Umbilical cord (tissue), 2 donors: ENCODE results near the gene ARAP1. TPM values are rescaled to one million over a fixed set of nuclear protein-coding genes. Genes with fewer than 3 reads are reported as not detected.
A peak's percentile ranks its signal among the peaks of the same experiment; 100 is the strongest.

Source experiments
- DNase-seq: peaks from one replicate; pipeline ENCODE4 v3.0.0-alpha.2; 2015; ENCODE audit warnings: low spot score
- total RNA-seq: library from RNA; depleted of rRNA; stranded (reverse); fragments of >200 nt; gene quantifications from one replicate; pipeline ENCODE4 v1.2.3, GENCODE V29; 2014; ENCODE audit warnings: low replicate concordance; ENCODE audit not compliant: insufficient read depth

Gene ARAP1
- total RNA-seq, 1 donor from 2014 or later: 115 TPM

DNA sequence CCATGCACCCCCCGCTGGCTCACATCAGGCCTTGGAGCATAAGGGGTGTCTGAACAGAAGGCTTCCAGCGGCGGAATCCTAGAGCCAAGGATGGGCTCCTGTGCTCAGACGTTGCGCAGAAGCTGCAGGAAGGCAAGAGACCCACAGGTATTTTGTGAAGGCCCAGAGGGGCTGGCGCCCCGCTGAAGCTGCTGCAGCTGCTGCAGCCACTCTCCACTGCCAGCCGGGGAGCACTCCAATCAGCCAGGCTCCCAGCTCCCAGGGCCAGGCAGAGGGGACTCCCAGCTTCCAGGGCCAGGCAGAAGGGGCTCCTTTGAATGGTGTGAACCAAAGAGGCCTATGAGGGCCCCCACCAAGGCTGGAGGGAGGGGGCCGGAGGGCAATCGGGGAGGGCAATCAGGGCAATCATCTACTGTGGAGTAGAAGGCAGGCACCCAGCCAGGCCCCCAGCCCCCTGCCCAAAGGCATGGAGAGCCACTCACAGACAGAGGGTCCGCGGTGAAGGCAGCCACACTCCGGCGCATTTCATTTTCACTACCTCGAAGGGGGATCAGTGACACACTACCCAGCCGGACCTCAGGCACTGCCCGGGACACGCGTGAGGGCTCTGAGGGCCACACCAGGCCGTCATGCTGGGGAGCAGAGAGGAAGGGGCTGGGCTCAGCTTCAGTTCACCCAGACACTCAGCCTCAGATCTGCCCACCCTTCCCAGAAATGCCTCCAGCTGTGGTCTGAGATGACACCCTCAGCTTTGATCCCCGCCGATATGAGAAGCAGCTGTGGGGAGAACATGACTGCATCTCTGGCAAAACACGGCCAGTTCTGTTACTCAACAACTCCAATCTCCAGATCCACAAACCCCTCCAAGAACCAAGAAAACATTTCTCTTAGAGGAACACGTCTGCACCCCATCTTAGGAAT, 66.4 kb downstream of the ARAP1 start:
- DNase-seq: peak; percentile 92

DNA sequence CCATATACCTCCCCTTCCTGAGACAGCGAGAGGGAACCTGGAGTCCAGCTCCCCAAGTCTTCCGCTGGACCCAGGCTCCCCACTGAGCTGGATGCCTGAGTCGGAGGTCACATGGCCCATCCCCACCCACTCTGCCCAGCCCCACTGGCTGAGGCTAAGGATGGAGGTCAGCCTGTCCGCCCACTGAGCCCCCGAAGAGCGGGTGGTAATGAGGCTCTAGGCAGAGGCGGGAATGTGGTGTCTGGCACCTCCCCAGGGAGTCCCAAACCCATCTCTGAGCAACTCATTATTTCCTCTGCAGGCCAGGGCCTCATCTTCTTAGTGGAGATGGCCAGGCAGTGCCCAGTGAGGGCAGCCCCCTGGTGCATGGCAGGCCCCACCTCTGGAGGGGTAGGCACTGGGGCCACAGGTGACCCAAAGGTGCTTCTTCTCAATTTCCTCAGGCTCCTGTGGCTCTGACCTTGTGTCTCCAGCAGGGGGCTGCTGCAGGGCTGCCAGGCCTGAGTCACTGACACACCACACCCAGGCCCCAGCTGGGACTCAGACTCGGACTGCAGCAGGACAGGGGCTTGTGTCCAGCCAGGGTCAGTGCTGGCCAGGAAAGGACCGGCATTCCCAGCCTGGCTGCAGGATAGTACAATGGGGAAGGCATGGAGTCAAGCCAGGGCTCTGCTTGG, 67.8 kb downstream of the ARAP1 start:
- peak; percentile 58 for DNase-seq

DNA sequence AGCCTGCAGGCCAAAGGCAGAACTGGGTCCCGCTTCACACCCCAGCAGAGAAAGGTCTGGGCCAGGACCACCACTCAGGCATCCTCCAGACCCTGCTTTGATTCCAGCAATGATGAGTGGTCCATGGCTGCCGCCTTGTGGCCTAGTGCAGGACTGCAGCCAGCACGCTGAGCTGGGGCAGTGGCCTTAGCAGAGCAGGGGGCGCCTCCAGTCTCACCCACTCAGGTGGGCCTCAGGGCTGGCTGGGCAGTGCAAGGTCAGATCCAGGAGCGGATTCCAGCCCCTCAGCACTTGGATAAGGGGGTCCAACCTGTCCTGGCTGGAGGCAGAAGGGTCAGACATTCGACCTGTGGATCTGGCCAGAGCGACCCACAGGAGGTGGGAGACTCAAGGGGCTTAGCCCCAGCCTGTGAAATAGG, 68.4 kb downstream of the ARAP1 start:
- DNase-seq: peak; percentile 61

DNA sequence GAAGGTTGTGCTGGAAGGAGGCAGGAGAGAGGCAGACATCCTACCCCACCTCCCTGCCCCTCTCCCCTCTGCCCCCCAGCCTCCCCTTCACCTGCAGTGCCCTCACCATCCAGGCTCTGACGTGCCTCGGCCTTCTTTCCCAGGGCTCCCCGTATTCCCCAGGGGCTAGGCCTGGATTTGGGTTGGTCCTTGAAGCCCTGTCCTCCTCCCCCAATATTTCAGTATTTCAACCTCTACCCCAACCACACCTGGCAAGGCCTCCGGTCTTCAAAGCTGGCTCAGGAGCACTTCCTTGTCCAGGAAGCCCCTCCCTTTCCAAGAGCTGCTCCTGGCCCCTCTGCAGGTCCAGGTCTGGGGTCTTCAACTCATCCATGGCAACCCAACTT, 69.4 kb downstream of the ARAP1 start:
- DNase-seq: no peak

DNA sequence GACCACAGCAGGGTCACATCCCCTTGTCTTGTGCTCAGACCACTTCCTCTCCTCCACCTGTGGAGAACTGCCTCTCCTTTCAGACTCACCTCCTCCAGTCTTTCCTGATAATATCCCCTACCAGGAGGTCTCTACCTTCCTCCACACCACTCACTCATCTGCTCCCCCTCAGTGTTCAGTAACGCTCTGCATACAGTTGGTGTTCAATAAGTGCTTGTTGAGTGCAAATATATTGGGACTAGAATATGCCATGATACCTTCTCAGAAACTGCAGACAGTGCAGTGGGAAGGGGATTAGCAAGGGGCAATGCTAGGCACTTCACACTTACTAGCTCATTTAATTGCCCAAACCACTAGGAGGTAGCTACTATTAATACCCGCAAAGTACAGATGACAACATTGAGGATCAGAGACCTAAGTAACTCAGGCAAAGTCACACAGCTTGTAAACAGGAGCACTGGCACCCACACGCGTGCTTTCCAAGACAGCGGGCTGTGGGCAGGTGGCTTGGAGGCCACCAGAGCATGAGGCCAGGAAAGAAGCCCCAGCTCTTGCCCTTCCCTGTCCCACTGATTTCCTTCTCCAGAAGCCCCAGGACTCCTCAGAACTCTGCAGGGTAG, 69.9 kb downstream of the ARAP1 start:
- DNase-seq: no peak

DNA sequence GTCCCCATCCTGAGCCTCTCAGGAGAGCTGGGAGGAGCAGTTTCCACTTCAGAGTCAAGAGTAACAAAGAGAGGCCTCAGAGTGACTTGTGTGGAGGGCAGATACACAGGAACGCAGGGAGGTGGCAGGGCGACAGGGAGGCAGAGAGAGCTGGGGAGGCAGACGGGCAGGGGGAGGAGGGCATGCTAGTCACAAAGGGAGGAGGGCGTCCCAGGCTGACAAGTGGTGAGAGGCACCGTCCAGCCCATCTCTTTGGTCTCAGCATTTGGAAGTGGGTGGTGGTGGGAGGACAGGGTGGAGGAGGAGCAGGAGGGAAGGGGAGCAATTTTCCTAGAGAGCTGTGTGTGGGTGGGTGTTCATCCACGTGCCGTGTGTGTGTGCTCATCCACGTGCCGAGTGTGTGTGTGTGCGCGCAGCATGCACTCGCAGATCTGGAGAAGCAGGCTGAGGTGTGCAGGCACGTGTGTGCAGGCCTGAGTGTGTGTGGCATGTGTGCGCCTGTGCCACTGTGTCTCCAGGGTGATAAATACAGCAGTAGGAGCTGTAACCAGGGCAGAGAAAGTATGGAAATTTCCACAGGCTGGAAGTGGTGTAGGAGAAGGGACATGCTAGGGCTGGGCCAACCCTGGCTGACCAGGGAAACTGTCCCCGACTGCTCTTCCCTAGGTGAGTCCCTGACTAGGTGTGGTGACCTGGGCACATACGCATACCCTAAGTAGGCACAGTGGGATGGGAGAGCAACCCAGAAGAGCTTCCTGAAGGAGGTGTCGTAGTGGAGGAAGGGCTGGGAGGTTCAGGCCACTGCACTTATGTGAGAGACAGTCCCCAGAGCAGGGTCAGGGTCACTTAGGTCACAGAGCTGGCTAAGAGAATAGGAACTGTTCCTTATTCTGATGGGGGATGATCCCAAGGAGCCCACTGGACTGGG, 70.7 kb downstream of the ARAP1 start:
- no peak for DNase-seq

DNA sequence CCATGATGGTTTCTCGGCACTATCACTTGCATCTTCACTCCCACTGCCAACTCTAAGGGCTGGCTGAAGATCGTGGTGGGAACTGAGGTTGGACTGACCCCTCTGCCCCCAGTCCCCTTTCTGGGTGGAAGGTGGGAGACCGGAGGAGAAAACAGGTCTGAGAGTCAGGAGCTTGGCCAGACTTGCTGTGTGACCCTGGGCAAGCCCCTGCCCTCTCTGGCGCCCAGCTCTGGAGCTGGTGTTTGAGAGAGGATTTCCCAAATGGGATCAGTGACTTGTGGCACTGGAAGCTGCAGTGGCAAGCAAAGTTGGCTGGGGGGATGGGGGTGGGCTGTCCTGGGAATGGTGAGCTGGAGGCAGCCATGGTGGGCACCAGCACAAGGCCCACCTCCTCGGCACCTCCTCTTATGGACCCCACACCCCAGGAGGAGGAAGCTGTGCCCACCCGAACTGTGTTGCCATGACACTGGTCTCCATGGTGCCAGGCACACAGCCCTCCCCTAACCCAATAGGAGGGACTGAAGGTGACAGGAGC, 71.5 kb downstream of the ARAP1 start:
- DNase-seq: no peak

DNA sequence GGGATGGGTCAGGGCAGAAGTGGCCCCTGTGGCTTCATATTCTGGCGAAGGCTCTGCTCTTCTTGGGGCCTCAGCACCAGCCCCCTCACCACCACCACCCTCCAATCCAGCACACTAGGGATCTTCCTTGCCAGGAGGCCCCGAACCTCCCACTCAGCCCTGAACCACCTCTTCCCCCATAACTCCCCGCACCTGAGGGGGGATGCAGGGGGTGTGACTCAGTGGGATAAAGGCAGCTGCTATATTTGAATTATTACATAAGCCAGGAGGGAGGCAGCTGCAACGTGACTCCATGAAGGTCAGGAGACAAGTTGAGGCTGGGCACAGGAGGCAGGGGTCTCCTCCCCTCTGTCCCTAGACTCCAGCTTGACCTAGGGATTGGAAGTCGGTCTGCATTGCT, 72.3 kb downstream of the ARAP1 start:
- DNase-seq: no peak

DNA sequence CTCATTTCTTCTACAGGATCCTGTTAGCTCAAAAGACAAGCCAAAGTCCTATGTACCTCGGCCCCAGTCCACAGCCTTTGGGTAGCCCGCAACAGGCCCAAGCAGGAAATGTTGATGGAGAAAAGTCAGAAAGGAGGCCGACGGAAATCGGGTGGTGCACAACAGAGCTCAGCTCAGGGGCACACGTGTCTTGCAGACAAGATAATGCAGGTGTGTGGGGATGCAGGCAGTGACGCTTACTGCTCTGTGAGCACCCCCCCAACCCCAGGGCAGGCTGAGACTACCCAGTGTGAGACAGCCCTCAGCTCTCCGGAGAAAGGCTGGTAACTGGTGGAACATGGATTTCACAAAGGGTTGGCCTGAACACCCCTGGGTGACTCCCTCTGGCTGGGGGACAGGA, 73.7 kb downstream of the ARAP1 start:
- DNase-seq: no peak

DNA sequence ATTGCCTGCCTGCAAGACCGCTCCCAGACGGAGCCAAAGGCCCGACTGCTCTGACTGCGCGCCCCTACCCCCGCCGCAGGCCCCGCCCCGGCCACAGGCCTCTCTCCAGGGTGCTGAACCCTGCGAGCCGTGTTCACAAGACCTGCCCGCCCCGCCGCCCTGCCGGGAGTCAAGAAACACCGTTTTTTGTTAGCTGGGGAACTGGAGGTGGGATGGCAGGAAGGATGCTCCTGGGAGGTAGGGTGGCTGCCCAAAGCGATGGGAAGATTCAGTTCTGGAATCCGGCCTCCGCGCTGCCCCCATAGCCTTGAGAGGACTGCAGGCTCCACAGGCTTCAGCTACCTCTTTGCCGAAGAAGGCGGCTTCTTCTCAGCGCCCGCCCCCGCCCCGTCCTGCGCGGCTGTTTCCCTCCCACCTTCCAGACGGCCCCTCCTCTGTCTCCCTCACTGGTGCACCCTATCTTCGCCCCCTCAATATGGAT, 75.3 kb downstream of the ARAP1 start:
- peak; percentile 71 for DNase-seq

DNA sequence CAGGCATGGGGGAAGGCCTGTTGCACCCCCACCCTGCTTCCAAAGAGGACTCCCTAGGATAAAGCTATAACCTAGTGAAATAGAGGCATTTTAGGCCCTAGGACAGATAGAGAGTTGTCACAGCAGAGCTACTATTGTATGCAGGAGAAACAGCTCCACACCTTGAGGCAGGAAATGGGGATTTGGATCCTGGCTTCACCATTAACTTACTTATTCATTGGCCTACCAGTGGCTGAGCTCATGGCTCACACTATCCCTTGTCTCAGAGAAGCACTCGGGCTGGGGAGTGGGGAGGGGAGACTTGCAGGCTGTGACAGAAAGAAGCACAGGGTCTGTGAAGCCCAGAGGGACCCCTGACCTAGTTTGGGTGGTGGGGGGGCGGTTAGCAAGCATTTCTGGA, 77.0 kb downstream of the ARAP1 start:
- no peak for DNase-seq

DNA sequence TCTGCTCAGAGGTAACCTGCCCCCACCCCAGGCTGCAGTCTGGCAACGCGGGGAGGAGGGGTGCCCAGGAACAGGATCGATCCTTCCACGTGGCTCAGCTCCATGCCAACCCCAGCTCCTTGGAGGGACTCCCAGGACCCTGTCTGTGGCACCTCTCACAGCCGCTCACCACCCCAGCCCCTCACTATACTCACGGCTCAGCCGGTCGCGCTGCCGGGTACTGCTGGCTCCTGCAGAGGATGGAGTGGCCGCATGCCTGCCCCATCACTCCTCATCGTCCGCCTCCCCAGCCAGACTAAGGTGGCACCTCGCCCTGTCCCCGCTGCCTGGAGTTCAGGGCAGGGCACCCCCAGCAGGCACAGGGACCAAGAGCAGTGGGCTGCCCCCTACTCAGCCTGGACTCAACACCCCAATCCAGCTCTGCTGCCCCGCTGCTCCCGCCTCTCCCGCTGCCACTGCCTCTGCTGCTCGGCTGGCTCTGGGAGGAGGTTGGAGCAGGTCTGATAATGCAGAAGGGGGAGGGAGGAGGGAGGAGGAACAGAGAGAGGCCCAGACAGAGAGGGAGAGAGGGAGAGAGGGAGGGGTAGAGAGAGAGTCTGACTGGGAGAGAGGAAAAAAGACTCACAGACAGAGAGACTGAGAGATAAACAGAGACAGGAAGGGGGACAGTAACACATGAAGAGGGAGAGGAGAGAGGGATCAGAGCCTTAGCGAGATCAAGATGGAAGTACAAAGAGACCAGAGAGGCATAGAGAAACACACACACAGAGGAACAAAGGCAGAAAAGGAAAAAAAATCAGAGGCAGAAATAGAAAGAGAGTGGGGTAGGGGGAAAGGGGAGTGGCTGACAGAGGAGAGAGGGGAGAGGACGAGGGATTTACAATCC, 78.0 kb downstream of the ARAP1 start, which contains the start of gene PDE2A:
TSS of gene PDE2A (minus strand) at position 480 of the 886 bp plus-strand sequence. CDS start at position 265, 215 bp downstream.
- DNase-seq: peak; percentile 64

DNA sequence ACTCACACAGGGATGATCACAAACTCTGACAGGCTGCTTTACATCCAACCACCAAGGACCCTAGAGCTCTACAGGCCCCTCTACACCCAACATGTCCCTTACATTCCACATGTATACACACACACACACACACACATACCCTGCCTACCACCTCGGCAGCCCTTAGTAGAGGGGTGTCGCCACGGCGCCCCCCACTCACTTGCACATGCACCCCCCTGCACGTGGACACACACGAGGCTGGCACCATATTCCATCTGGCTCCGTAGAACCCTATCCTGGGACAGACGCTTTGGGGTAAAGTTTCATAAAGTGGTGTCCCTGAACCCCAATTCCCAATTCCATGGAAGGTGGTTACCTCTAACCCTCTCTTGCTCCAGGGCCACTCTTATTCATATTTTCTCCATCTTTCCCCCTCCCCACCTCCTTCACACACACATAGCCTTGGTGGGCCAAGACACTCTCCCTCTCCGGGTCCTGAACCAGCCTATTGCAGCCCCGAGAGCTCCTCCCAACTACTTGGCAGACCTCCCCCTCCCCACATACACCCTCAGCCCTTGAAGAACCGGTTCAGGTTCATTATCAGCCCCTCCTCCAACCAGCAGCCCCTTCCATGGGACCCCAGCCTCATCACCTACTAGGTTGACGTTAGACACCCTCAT, 78.8 kb downstream of the ARAP1 start:
- DNase-seq: no peak

DNA sequence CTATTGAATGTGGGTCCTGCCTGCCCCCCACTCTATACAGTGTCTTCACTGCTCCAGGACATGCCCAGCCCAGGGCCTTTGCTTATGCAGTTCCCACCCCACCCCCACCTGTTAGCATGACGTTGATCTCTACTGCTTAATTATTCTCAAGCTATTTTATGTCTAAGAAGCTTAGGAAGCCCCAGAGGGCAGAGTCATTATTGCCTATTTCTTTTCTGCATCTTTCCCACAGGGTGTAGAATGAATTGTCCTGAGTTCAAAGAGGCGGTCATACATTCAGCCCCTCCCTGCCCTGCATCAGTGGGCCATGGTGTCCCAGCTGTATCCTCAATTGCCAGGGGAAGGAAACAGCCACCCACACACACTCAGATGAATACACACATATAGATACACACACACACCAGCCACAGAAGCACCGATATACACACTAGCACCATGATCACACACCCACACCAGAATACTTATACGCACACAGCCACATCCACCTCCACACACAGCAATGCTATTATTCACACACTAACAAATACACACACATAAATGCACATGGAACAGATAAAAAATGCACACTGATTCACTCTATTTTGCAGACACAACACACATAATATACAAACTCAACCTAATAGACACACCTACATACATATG, 79.5 kb downstream of the ARAP1 start:
- no peak for DNase-seq

DNA sequence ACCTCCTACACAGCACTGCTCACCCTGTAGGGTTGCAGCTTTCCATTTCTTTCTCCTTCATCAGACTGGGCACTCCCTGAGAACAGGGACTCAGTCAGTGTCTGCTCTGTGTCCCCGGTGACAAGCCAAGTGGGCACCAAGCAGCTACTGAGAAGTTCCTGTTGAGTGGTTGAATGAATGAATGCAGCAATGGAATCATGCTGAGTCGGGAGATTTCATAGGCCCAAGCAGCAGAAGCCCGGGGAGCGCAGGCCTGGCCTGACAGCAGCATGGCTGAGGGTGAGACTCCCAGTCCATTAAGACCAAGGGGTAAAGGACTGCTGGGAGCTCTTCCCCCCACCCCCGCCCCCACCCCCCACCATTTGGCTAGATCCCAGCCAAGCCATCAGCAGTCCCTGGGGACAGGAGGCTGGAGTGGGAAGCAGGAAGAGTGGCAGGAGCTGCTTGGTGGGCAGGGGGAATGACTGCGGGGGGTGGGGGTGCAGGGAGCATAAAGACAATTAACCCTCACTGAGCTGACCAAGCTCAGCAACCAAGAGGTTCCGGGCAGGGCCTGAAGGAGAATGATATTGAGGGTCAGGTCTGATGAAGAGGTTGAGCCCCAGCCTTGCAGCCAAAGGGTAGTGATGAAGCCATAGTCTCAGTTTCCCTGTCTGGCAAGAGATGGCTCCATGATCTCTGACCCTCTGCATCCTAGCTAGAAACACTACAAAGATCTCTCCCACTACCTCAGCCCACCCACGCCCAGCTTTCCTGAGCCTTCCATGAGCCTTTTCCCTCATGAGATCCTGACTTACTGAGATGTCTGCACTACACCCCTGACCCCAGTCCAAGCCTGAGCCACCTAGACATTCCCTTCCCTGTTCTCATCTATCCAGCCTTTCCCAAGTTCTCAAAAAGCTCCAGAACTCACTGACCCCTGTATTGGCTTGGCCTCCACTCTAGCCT, 80.8 kb downstream of the ARAP1 start:
- DNase-seq: no peak

DNA sequence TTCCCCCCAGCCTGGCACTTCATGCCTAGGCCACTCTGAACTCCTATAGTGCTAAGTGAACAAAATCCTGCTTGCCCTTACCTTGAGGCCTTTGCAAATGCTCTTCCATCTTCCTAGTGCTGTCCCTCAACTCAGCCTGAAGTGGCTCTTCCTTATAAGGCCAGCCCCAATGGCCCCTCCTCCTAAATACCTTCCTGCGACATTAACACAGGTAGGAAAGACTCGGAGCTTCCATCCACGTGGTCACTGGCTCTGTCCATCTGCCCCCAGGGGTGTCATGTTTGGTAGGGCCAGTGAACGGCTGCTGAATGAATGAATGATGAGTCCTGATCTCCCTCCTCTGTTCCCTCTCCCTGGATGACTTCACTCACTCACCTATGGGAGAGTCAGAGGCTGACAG, 82.2 kb downstream of the ARAP1 start:
- no peak for DNase-seq

DNA sequence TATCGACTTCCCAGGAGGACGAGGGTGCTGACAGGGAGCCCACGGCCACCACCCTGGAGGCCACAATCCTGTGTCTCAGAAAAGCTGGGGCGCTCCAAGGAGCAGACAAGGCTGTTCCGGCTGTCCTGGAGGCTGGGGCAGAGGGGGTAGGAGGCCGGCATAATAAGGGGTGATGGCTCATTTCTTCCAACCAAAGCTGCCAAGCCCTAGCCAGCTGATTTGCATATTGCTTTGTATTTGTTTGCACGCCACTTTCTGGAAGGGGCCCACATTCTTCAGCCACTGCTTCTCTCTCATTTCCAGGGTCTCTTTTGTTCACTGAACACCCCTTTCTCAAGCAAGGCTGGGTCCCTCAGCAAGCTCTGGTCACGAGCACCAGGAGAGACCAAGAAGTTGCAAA, 82.7 kb downstream of the ARAP1 start:
- no peak for DNase-seq
